HCT116 (cell line): Measurements from ENCODE around the gene ACP6.
A peak's percentile ranks its signal among the peaks of the same experiment; 100 is the strongest.

Experiments used
- CEBPB ChIP-seq: IDR thresholded peaks from 2 replicates; pipeline ENCODE4 v1.6.1; 2012; ENCODE audit warnings: low read depth
- EGR1 ChIP-seq: IDR thresholded peaks from 2 replicates; pipeline ENCODE4 v1.6.1; 2012; ENCODE audit warnings: low read depth
- EZH2phosphoT487 ChIP-seq: fragments of 200-600 bp; IDR thresholded peaks from 2 replicates; pipeline ENCODE4 v1.6.1; 2018; ENCODE audit warnings: antibody characterized with exemption, borderline replicate concordance
- POLR2A ChIP-seq: IDR thresholded peaks from 2 replicates; pipeline ENCODE4 v1.7.0; 2011; ENCODE audit warnings: borderline replicate concordance; ENCODE audit not compliant: insufficient read depth, insufficient read length; ENCODE audit errors: extremely low read depth
- POLR2AphosphoS5 ChIP-seq: IDR thresholded peaks from 2 replicates; pipeline ENCODE4 v1.6.1; 2011; ENCODE audit warnings: mild to moderate bottlenecking, low read depth, low read length, moderate library complexity
- RAD21 ChIP-seq: IDR thresholded peaks from 2 replicates; pipeline ENCODE4 v1.6.1; 2012; ENCODE audit warnings: low read depth, mild to moderate bottlenecking
- TCF7L2 ChIP-seq: IDR thresholded peaks from 2 replicates; pipeline ENCODE4 v1.7.0; 2011; ENCODE audit warnings: borderline replicate concordance, inconsistent platforms; ENCODE audit not compliant: insufficient read depth, insufficient read length; ENCODE audit errors: extremely low read depth
- TF ChIP-seq, protein P1 (sequence below), 3 experiments: fragments of 200-600 bp in 1 of 3; sonication (generic) in 1 of 3; IDR thresholded peaks in 2 of 3; conservative IDR thresholded peaks in 1 of 3; 2 replicates each; pipeline ENCODE4 v1.5.1; 2012 to 2017; ENCODE audit warnings: low read depth in 2 of 3, low read length in 2 of 3, antibody characterized with exemption in 1 of 3, borderline replicate concordance in 1 of 3, control low read depth in 1 of 3, mild to moderate bottlenecking in 1 of 3, mixed read lengths in 1 of 3, mixed run types in 1 of 3, moderate library complexity in 1 of 3; ENCODE audit not compliant: insufficient read depth in 1 of 3
- TF ChIP-seq, protein P2 (sequence below): IDR thresholded peaks from 2 replicates; pipeline ENCODE4 v1.6.1; 2012; ENCODE audit warnings: low read depth

DNA sequence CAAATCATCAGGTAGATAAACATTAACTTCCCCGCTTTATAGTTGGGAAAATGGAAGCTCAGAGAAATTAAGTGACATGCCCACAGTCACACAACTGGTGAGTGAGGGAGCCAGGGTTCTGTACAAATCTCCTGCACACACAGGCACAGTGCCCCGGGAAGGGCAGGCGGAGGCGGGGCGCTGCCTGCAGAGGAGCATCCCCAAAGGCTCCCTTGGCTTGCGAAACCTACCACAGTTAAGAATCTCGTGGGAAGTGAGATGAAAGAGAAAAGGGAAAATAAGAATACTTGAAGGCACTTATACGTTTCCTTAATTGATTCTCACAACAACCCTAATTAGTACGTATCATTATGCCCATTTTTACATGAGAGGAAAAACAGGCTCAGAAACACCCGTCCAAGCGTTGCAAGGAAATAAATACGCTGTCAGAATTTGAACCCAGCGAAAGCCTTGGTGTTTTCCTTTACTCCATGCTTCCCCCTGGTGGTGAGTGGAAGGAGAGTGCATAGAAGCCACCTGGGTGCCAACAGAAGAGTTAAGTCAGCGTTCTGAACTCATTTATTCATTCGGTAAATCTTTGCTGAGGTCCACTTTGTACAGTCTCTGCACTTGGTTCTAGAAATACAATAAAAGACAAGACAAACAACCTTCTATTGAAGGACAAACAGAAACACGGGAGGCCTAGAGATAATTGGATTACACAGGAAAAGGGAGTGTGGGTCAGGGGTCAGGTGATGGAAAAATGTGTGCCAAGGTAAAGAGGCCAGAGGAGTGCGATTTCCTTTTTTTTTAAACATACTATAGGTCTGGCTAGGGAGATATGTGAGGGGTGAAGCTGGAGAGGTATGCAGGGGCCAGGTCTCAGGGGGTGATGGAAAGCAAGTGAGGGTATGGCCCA, 28.4 kb downstream of the ACP6 start:
- TF ChIP-seq EZH2phosphoT487, result no peak
- TF ChIP-seq, protein P1, sequence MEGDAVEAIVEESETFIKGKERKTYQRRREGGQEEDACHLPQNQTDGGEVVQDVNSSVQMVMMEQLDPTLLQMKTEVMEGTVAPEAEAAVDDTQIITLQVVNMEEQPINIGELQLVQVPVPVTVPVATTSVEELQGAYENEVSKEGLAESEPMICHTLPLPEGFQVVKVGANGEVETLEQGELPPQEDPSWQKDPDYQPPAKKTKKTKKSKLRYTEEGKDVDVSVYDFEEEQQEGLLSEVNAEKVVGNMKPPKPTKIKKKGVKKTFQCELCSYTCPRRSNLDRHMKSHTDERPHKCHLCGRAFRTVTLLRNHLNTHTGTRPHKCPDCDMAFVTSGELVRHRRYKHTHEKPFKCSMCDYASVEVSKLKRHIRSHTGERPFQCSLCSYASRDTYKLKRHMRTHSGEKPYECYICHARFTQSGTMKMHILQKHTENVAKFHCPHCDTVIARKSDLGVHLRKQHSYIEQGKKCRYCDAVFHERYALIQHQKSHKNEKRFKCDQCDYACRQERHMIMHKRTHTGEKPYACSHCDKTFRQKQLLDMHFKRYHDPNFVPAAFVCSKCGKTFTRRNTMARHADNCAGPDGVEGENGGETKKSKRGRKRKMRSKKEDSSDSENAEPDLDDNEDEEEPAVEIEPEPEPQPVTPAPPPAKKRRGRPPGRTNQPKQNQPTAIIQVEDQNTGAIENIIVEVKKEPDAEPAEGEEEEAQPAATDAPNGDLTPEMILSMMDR (IDR thresholded peaks at IDR 0.05 in 2 of 3, conservative IDR thresholded peaks at IDR 0.05 in 1 of 3; ENCODE audit: borderline replicate concordance in 1 of 3, insufficient read depth in 1 of 3, low read depth in 2 of 3, low read length in 2 of 3), result peak; percentile 73 to 93 (median 90)
- TF ChIP-seq POLR2A, result no peak
- TF ChIP-seq POLR2AphosphoS5, result no peak
- TF ChIP-seq EGR1, result no peak
- TF ChIP-seq, protein P2, sequence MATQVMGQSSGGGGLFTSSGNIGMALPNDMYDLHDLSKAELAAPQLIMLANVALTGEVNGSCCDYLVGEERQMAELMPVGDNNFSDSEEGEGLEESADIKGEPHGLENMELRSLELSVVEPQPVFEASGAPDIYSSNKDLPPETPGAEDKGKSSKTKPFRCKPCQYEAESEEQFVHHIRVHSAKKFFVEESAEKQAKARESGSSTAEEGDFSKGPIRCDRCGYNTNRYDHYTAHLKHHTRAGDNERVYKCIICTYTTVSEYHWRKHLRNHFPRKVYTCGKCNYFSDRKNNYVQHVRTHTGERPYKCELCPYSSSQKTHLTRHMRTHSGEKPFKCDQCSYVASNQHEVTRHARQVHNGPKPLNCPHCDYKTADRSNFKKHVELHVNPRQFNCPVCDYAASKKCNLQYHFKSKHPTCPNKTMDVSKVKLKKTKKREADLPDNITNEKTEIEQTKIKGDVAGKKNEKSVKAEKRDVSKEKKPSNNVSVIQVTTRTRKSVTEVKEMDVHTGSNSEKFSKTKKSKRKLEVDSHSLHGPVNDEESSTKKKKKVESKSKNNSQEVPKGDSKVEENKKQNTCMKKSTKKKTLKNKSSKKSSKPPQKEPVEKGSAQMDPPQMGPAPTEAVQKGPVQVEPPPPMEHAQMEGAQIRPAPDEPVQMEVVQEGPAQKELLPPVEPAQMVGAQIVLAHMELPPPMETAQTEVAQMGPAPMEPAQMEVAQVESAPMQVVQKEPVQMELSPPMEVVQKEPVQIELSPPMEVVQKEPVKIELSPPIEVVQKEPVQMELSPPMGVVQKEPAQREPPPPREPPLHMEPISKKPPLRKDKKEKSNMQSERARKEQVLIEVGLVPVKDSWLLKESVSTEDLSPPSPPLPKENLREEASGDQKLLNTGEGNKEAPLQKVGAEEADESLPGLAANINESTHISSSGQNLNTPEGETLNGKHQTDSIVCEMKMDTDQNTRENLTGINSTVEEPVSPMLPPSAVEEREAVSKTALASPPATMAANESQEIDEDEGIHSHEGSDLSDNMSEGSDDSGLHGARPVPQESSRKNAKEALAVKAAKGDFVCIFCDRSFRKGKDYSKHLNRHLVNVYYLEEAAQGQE, result no peak
- TF ChIP-seq RAD21, result peak; percentile 68
- TF ChIP-seq CEBPB, result no peak
- no peak for TF ChIP-seq TCF7L2
